GM23248 (cell line): Measurements from ENCODE around the gene NFKBIL1. TPM values are rescaled to one million over a fixed set of nuclear protein-coding genes. Genes with fewer than 3 reads are reported as not detected.

Source experiments
- DNase-seq: peaks from one replicate; pipeline ENCODE4 v3.0.0-alpha.2; 2015
- H2AFZ ChIP-seq: fragments of 200-600 bp; sonication (generic); 2 replicates; pipeline ENCODE4 v1.6.1; 2016; ENCODE audit warnings: antibody characterized with exemption
- H3F3A ChIP-seq: fragments of 200-600 bp; sonication (generic); 2 replicates; pipeline ENCODE4 v1.6.1; 2016; ENCODE audit warnings: mild to moderate bottlenecking, antibody characterized with exemption, mixed run types; ENCODE audit not compliant: insufficient read depth
- H3K27ac ChIP-seq: fragments of 200-600 bp; sonication (generic); 2 replicates; pipeline ENCODE4 v1.5.1; 2016; ENCODE audit warnings: mild to moderate bottlenecking
- H3K27me3 ChIP-seq: fragments of 200-600 bp; sonication (generic); replicated peaks from 2 replicates; pipeline ENCODE4 v1.6.1; 2016; ENCODE audit warnings: mild to moderate bottlenecking; ENCODE audit not compliant: insufficient read depth
- H3K36me3 ChIP-seq: fragments of 200-600 bp; sonication (generic); 2 replicates; pipeline ENCODE4 v1.6.1; 2016; ENCODE audit warnings: low read depth, mild to moderate bottlenecking
- H3K4me1 ChIP-seq: fragments of 200-600 bp; sonication (generic); 2 replicates; pipeline ENCODE4 v1.6.1; 2016; ENCODE audit warnings: mild to moderate bottlenecking; ENCODE audit not compliant: insufficient read depth
- H3K4me2 ChIP-seq: fragments of 200-600 bp; sonication (generic); one replicate; pipeline ENCODE4 v1.6.1; 2016; ENCODE audit warnings: mild to moderate bottlenecking; ENCODE audit not compliant: unreplicated experiment
- H3K4me3 ChIP-seq: fragments of 200-600 bp; sonication (generic); 2 replicates; pipeline ENCODE4 v1.5.1; 2016; ENCODE audit warnings: mild to moderate bottlenecking
- H3K79me2 ChIP-seq: fragments of 200-600 bp; sonication (generic); 2 replicates; pipeline ENCODE4 v1.6.1; 2016; ENCODE audit warnings: mild to moderate bottlenecking; ENCODE audit not compliant: insufficient read depth
- H3K9ac ChIP-seq: fragments of 200-600 bp; sonication (generic); 2 replicates; pipeline ENCODE4 v1.6.1; 2016; ENCODE audit warnings: mild to moderate bottlenecking
- H3K9me2 ChIP-seq: fragments of 200-600 bp; sonication (generic); 2 replicates; pipeline ENCODE4 v1.6.1; 2016; ENCODE audit warnings: mixed run types, mild to moderate bottlenecking, moderate library complexity; ENCODE audit not compliant: insufficient read depth
- H3K9me3 ChIP-seq: fragments of 200-600 bp; sonication (generic); one replicate; pipeline ENCODE4 v1.6.1; 2017; ENCODE audit warnings: low read depth
- H4K20me1 ChIP-seq: fragments of 200-600 bp; sonication (generic); 2 replicates; pipeline ENCODE4 v1.6.0; 2016; ENCODE audit not compliant: insufficient read depth
- EZH2 ChIP-seq: fragments of 200-600 bp; sonication (generic); IDR thresholded peaks from 2 replicates; pipeline ENCODE4 v1.6.1; 2018; ENCODE audit warnings: antibody characterized with exemption, mild to moderate bottlenecking; ENCODE audit not compliant: insufficient read depth, poor library complexity, severe bottlenecking
- EZH2phosphoT487 ChIP-seq: fragments of 200-600 bp; sonication (generic); IDR thresholded peaks from 2 replicates; pipeline ENCODE4 v1.6.1; 2018; ENCODE audit warnings: antibody characterized with exemption, moderate library complexity, mild to moderate bottlenecking, low read depth; ENCODE audit not compliant: insufficient read depth
- WGBS, 2 experiments: methylation state at CpG; one replicate each; pipeline ENCODE4 v1.1.6; 2015 to 2017; ENCODE audit warnings: low lambda C conversion rate in 2 of 2, low coverage in 1 of 2; ENCODE audit errors: missing lambda C conversion rate in 2 of 2; 5-methylcytosine and 5-hydroxymethylcytosine counted together
- in situ Hi-C: fragments of 300-500 bp; cut with MboI; formaldehyde crosslinking; loops from 2 replicates; pipeline ENCODE4 v1.15.0; 2020
- polyA plus RNA-seq: library from polyadenylated mRNA; unstranded; fragments of >200 nt; fragmentation: Nextera tagmentation; extraction: Ambion mirVana; gene quantifications from 2 replicates; pipeline ENCODE4 v1.2.1, GENCODE V29; 2016
- total RNA-seq: library from RNA; depleted of rRNA; stranded (reverse); fragments of >200 nt; shearing (Covaris generic); gene quantifications from 2 replicates; pipeline ENCODE4 v1.2.3, GENCODE V29; 2014

NFKBIL1 gene
- total and polyA plus RNA-seq, 2 experiments from 2014 or later = 12.3 to 20.4 TPM

DNA sequence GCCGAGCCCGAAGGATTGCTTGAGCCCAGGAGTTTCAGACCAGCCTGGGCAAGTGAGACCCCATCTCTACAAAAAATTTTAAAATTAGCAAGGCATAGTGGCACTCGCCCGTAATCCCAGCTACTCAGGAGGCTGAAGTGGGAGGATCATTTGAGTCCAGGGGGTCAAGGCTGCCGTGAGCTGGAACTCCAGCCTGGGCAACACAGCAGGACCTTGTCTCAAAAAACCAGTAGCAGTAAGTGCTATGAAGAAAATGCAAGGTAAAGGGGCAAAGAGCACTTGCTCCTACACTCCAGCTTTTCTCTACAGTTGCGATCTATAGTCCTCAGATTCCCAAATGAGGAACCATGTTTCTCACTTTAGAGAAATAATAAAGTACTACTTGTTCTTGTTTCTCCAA is 3.8 kb upstream of the NFKBIL1 start:
- no peak for TF ChIP-seq EZH2phosphoT487
- no peak for TF ChIP-seq EZH2
- H3K79me2 ChIP-seq = peaks cover 59% of the 10 kb centered on the region
- in situ Hi-C loops = loop anchor here (5.0 kb wide), 1 partner anchor 59 kb away; no protein-coding TSS in a partner anchor

DNA sequence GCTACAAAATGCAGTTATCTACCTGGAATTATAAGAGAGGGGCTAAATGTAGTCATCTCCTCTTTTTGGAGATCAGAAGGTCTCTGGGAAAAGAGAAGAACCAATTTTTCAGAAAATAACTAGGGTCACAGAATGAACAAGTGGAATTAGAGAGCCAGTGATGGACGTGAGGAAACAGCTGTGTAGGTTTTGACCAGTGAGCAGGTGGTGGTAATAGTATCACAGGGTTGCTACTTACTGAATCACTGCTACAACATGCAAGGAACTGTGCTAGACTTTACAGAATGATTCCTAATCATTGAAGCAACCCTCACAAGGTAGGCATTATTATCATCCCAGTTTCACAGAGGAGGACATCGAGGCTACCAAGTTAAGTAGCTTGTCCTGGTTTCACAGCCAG is 2.7 kb upstream of the NFKBIL1 start:
- WGBS, 2 experiments = 44 to 56% methylated on average over 2 of the region's 2 CpGs
- H3K4me1 ChIP-seq = peaks cover 16% of the 10 kb centered on the region
- H3K9me2 ChIP-seq = no peaks in the 10 kb centered on the region
- no peak overlapping the region for H3K27ac ChIP-seq
- TF ChIP-seq EZH2phosphoT487 = no peak
- TF ChIP-seq EZH2 = no peak
- no peak overlapping the region for H2AFZ ChIP-seq
- H3K9ac ChIP-seq = no peak overlapping the region
- no peaks in the 10 kb centered on the region for H3K27me3 ChIP-seq
- peaks cover 59% of the 10 kb centered on the region for H3K79me2 ChIP-seq
- no peaks in the 10 kb centered on the region for H3K9me3 ChIP-seq
- in situ Hi-C loops = loop anchor here (5.0 kb wide), 1 partner anchor 58 kb away; no protein-coding TSS in a partner anchor
- peaks cover 13% of the 10 kb centered on the region for H3K36me3 ChIP-seq
- no peak overlapping the region for H3K4me3 ChIP-seq
- no peak for DNase-seq
- H4K20me1 ChIP-seq = peaks cover 13% of the 10 kb centered on the region; the same call in 1 of the 2 replicates
- H3K4me2 ChIP-seq = no peak overlapping the region
- peaks cover 4% of the 10 kb centered on the region; the same call in 1 of the 2 replicates for H3F3A ChIP-seq

More for the DNA sequence above, 3.8 kb upstream of the NFKBIL1 start:
- H3K27me3 ChIP-seq = no peaks in the 10 kb centered on the region
- peaks cover 18% of the 10 kb centered on the region for H3K36me3 ChIP-seq
- H3F3A ChIP-seq = peaks cover 14% of the 10 kb centered on the region; the same call in 1 of the 2 replicates
- no peak overlapping the region for H3K9ac ChIP-seq
- H2AFZ ChIP-seq = no peak overlapping the region
- no peak overlapping the region for H3K4me3 ChIP-seq
- no peak for DNase-seq
- no peaks in the 10 kb centered on the region for H3K9me2 ChIP-seq
- no peak overlapping the region for H3K4me2 ChIP-seq
- H3K4me1 ChIP-seq = peaks cover 25% of the 10 kb centered on the region
- no peaks in the 10 kb centered on the region for H3K9me3 ChIP-seq
- H3K27ac ChIP-seq = no peak overlapping the region
- H4K20me1 ChIP-seq = peaks cover 21% of the 10 kb centered on the region
- WGBS, 2 experiments = 90% methylated on average over 6 of the region's 6 CpGs

DNA sequence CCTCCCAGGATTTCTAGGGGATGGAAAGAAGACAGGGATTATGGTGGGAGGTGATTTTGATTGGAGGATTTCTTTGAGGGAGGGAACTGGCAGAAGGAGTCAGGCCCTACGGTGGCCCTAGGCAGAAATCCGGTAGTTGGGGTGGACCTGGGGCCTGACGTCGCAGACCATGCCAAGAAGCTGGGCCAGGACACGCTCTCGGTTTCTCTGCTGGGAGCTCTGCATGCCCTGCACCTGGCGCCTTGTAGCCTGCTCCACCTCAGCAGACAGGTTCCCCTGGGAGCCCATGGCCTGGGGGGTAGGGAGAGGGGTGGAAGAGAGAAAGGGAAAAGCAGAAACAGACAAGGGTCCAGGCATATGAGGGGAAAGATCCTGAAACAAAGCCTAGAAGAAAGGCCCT is 2.1 kb upstream of the NFKBIL1 start:
- whole genome bisulfite sequencing, 2 experiments = 38 to 40% methylated on average over 7 of the region's 7 CpGs
- peaks cover 6% of the 10 kb centered on the region; the same call in 1 of the 2 replicates for H4K20me1 ChIP-seq
- peaks cover 59% of the 10 kb centered on the region for H3K79me2 ChIP-seq
- no peaks in the 10 kb centered on the region for H3K9me2 ChIP-seq
- no peak overlapping the region for H3K27ac ChIP-seq
- no peak for TF ChIP-seq EZH2phosphoT487
- TF ChIP-seq EZH2 = no peak
- peaks cover 7% of the 10 kb centered on the region; the same call in 1 of the 2 replicates for H3K36me3 ChIP-seq
- H3K4me1 ChIP-seq = peaks cover 10% of the 10 kb centered on the region; the same call in 1 of the 2 replicates
- H3K4me2 ChIP-seq = no peak overlapping the region
- H3K9ac ChIP-seq = no peak overlapping the region
- peaks cover 4% of the 10 kb centered on the region; the same call in 1 of the 2 replicates for H3F3A ChIP-seq
- H3K4me3 ChIP-seq = no peak overlapping the region
- no peak overlapping the region for H2AFZ ChIP-seq
- in situ Hi-C loops = no loop called here
- no peaks in the 10 kb centered on the region for H3K9me3 ChIP-seq
- H3K27me3 ChIP-seq = no peaks in the 10 kb centered on the region
- no peak for DNase-seq

DNA sequence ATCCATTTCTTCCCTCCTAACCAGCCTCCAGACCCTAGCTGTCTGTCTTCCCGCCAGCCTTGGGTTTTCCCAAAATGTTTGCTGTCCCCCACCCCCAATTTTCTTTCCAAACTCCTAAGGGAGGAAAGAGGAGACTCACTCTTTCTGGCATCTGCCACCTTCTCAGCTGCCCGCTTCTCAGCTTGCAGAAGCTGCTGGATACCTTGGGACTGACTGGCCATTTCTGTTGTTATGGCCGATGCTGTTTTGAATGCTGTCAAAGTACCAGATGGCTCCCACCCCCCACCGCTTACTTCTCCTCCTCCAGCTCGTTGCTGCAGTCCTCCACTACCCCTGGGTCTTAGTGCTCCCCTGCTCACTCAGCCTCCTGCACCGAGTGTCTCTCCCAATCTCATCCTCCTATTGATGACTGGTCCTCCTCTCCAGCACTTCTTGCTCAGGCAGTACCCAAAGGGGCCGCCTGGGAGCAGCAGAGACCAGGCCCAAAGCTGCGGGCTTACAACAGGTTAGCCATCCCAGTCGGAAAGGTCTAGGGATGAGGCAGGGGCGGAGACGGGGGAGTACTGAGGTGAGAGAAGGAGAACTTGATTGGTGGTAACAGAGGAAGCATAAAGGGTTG is 960 bp upstream of the NFKBIL1 start, which contains the start of gene ATP6V1G2:
Gene ATP6V1G2 (minus strand): TSS at position 270 of the 619 bp plus-strand sequence. CDS start 49 bp downstream, at position 221.
- peak within 1 kb of the TSS; percentile 75 for H3K27ac ChIP-seq
- peak; percentile 92 for DNase-seq
- no peaks in the 10 kb centered on the region for H3K9me2 ChIP-seq
- H2AFZ ChIP-seq = peak within 1 kb of the TSS; percentile 88
- no peaks in the 10 kb centered on the region for H3K9me3 ChIP-seq
- WGBS, 2 experiments = 5% methylated on average over 11 of the region's 11 CpGs
- in situ Hi-C loops = no loop called here
- TF ChIP-seq EZH2phosphoT487 = no peak
- no peak for TF ChIP-seq EZH2
- peaks cover 57% of the 10 kb centered on the region for H3K79me2 ChIP-seq
- H3K4me2 ChIP-seq = peak within 1 kb of the TSS; percentile 91
- H3K36me3 ChIP-seq = peaks cover 6% of the 10 kb centered on the region; the same call in 1 of the 2 replicates
- no peaks in the 10 kb centered on the region for H3K27me3 ChIP-seq
- peak within 1 kb of the TSS; percentile 88 for H3K4me3 ChIP-seq
- peaks cover 4% of the 10 kb centered on the region; the same call in 1 of the 2 replicates for H3F3A ChIP-seq
- peak within 1 kb of the TSS; percentile 95 for H3K9ac ChIP-seq
- H4K20me1 ChIP-seq = no peaks in the 10 kb centered on the region
- H3K4me1 ChIP-seq = peaks cover 10% of the 10 kb centered on the region; the same call in 1 of the 2 replicates
